PC-3 (cell line): ENCODE data around the gene ATP1B2.

Source experiments
- CTCF ChIP-seq: fragments of 300-600 bp; sonication (generic); conservative IDR thresholded peaks from 2 replicates; pipeline ENCODE4 v1.5.1; 2017; ENCODE audit warnings: antibody characterized with exemption, low read depth, mild to moderate bottlenecking, low read length
- EZH2 ChIP-seq: fragments of 300-600 bp; sonication (generic); IDR thresholded peaks from one replicate; pipeline ENCODE4 v1.6.1; 2017; ENCODE audit warnings: antibody characterized with exemption, mild to moderate bottlenecking, low read length; ENCODE audit not compliant: unreplicated experiment

GRCh38 chr17:7706631-7707354 lies 56.1 kb downstream of the ATP1B2 start:
- TF ChIP-seq CTCF: no peak
- TF ChIP-seq EZH2: no peak
